Brain microvascular endothelial cell (primary cell): ENCODE results near the gene CEP85.

Experiments used
- DNase-seq: peaks from one replicate; pipeline ENCODE4 v3.0.0-alpha.2; 2020
- H3K27ac ChIP-seq: fragments of 250-450 bp; sonication (Bioruptor Pico); 2 replicates; pipeline ENCODE4 v1.5.1; 2020; ENCODE audit warnings: mild to moderate bottlenecking, moderate library complexity
- H3K27me3 ChIP-seq: fragments of 250-450 bp; sonication (Bioruptor Pico); replicated peaks from 2 replicates; pipeline ENCODE4 v1.5.1; 2020; ENCODE audit warnings: mild to moderate bottlenecking
- H3K36me3 ChIP-seq: fragments of 250-450 bp; sonication (Bioruptor Pico); replicated peaks from 2 replicates; pipeline ENCODE4 v1.5.1; 2020; ENCODE audit warnings: mild to moderate bottlenecking
- H3K4me3 ChIP-seq: 2 replicates; pipeline ENCODE4 v1.5.1; 2011; ENCODE audit warnings: low read depth, mild to moderate bottlenecking, control low read depth, low read length, moderate library complexity
- in situ Hi-C: cut with HindIII; loops from 2 replicates; pipeline ENCODE4 v1.10.0; 2017; ENCODE audit warnings: low sequenced_read_pairs, low pct_ligation_motif_present
- TF ChIP-seq, protein P1 (sequence below): IDR thresholded peaks from 2 replicates; pipeline ENCODE4 v1.5.1; 2011; ENCODE audit warnings: low read depth, mild to moderate bottlenecking, moderate library complexity, low read length, control low read depth, inconsistent platforms; ENCODE audit errors: missing control alignments

CEP85 gene

DNA sequence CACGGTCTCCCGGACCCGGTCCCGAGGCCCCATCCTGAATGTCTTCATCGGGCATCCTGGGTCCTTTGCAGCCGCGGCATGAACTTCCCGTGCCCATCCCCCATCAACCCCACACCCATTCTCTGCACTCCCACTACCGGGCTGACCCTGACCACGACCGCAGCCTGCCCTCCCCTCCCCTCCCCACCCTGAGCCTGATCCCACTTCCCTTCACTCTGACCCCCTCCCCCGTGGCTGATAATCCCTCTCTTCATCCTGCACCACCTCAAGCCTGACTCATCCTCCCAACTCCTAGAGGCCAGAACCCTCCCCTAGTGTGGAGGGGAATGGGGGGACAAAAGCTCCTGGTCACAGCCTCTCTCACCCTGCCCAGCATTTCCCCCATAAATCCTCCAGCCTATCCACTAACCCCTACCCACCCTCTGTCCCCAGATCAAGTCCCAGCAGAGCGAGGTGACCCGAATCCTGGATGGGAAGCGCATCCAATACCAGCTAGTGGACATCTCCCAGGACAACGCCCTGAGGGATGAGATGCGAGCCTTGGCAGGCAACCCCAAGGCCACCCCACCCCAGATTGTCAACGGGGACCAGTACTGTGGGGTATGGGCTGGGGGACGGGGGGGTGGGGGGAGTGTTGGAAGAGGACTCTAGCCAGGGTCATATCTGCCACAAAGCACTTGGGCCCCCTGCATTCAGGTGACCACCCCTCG, 46.5 kb downstream of the CEP85 start:
- Histone ChIP-seq H3K4me3 (peak overlapping the region; percentile 78), H3K36me3 (peaks cover 41% of the 10 kb centered on the region), H3K27ac (peak overlapping the region; percentile 87), H3K27me3 (no peaks in the 10 kb centered on the region)
- peak; percentile 34 for DNase-seq
- TF ChIP-seq, protein P1, sequence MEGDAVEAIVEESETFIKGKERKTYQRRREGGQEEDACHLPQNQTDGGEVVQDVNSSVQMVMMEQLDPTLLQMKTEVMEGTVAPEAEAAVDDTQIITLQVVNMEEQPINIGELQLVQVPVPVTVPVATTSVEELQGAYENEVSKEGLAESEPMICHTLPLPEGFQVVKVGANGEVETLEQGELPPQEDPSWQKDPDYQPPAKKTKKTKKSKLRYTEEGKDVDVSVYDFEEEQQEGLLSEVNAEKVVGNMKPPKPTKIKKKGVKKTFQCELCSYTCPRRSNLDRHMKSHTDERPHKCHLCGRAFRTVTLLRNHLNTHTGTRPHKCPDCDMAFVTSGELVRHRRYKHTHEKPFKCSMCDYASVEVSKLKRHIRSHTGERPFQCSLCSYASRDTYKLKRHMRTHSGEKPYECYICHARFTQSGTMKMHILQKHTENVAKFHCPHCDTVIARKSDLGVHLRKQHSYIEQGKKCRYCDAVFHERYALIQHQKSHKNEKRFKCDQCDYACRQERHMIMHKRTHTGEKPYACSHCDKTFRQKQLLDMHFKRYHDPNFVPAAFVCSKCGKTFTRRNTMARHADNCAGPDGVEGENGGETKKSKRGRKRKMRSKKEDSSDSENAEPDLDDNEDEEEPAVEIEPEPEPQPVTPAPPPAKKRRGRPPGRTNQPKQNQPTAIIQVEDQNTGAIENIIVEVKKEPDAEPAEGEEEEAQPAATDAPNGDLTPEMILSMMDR, result no peak
- in situ Hi-C loops, result no loop called here

DNA sequence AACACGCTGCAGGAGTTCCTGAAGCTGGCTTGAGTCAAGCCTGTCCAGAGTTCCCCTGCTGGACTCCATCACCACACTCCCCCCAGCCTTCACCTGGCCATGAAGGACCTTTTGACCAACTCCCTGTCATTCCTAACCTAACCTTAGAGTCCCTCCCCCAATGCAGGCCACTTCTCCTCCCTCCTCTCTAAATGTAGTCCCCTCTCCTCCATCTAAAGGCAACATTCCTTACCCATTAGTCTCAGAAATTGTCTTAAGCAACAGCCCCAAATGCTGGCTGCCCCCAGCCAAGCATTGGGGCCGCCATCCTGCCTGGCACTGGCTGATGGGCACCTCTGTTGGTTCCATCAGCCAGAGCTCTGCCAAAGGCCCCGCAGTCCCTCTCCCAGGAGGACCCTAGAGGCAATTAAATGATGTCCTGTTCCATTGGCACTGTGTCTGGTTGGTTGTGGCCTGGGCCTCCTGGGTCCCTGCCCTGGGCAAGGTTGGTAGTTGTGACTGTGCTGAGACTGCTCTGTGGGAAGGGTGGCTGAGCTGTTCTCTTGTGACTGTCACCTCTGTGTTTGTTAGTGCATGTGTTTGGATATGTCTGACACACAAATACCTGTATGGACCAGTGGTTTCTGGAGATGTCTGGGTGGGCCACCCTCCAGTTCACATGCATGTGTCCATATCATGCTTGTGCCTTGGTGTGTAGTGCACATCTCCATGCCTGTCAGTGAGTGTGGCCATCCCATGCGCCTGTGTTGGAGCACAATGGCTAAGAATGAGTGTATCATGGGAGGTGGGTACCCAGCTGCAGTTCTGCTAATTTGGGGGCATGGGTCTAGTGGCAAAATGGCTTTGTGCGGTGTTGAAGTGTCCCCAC, 47.3 kb downstream of the CEP85 start:
- H3K27ac ChIP-seq, result no peak overlapping the region
- peaks cover 41% of the 10 kb centered on the region for H3K36me3 ChIP-seq
- in situ Hi-C loops, result no loop called here
- peak overlapping the region; percentile 78 for H3K4me3 ChIP-seq
- H3K27me3 ChIP-seq, result no peaks in the 10 kb centered on the region
- no peak for DNase-seq
- TF ChIP-seq, protein P1, result no peak

DNA sequence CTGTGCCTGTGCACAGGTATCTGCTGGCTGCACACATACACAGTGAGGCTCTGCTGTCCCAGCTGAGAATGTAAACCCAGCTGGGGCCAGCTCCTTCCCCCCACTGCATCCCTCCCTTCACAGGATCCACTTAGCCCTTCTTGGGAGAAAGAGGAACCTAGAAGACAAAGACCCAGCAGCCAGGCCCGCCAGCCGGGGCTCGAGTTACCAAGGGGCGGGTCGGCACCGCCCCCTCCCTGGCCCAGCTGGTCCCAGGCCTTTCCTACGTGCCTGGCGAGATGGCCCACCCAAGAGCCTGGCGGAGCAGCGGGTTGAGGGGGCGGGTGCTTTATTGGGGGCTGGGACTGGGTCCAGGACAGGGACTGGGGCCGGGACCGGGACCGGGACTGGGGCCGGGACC, 48.0 kb downstream of the CEP85 start:
- no peak for DNase-seq
- H3K4me3 ChIP-seq, result peak overlapping the region; percentile 78

DNA sequence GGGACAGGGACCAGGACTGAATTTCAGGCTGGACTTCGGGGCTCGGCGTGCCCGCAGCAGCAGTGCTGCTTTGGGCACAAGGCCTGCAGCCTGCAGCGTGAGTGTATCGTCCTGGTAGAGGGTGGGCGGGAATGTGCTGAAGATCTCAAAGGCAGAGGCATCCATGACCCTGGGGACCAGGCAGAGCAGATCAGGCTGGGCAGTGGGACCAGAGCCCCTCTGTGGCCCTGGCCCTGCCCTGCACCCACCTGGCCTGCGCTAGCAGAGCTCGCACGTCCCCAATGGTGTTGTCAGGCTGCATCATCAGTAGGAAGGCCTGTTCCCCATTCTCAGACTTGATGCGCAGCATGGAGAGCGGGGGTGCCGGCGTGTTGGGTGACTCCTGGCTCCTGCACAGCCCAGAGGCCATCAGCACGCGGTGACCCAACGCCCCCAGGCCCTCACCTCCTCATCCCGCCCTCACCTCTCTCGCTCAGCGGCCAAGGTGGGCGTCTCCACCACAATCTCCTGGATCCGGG, 48.5 kb downstream of the CEP85 start:
- H3K27me3 ChIP-seq, result no peaks in the 10 kb centered on the region
- peaks cover 32% of the 10 kb centered on the region for H3K36me3 ChIP-seq
- in situ Hi-C loops, result no loop called here
- peak overlapping the region; percentile 78 for H3K4me3 ChIP-seq
- no peak overlapping the region for H3K27ac ChIP-seq
- DNase-seq, result no peak
- TF ChIP-seq, protein P1, result no peak

More for the DNA sequence above, 48.0 kb downstream of the CEP85 start:
- TF ChIP-seq, protein P1, result no peak
- Histone ChIP-seq H3K27ac (no peak overlapping the region), H3K36me3 (peaks cover 37% of the 10 kb centered on the region), H3K27me3 (no peaks in the 10 kb centered on the region)
- in situ Hi-C loops, result no loop called here

DNA sequence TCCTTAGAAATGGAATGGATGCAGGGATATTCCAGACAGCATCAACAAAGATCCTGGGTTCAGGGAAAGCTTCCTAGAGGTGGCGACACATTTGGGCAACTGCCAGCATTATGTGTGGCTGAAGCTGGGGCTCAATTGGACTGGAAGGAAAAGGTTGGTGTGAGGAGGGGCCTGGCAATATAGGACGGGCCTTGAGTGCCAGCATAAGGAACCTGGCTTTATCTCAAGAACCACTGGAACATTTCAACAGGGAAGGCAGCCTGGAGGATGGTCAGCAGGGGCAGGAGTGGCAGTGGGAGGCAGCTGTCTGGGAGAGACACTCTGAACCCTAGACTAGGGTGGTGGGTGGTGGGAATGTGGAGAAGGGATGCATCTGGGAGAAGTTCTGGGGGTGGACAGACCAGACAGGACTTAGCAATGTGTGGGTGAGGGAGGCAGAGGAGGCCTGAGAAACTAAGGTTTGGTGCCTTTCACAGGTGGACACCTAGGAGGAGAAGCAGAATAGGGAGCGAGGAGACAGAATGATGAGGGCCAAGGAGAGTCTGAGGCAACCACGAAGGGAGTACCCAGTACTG, 49.4 kb downstream of the CEP85 start:
- H3K27me3 ChIP-seq, result no peaks in the 10 kb centered on the region
- DNase-seq, result no peak
- TF ChIP-seq, protein P1, result no peak
- in situ Hi-C loops, result no loop called here
- H3K27ac ChIP-seq, result peak overlapping the region; percentile 77
- H3K36me3 ChIP-seq, result peaks cover 30% of the 10 kb centered on the region
- H3K4me3 ChIP-seq, result no peak overlapping the region
